ENCODE data around the gene DMRTA2. TPM values are rescaled to one million over a fixed set of nuclear protein-coding genes. Genes with fewer than 3 reads are reported as not detected.

The DMRTA2 gene
- 0.10 to 0.26 TPM (median 0.22 TPM) in 5 replicates for total RNA-seq (2022; extraction: Qiagen RNA extraction)

DNA sequence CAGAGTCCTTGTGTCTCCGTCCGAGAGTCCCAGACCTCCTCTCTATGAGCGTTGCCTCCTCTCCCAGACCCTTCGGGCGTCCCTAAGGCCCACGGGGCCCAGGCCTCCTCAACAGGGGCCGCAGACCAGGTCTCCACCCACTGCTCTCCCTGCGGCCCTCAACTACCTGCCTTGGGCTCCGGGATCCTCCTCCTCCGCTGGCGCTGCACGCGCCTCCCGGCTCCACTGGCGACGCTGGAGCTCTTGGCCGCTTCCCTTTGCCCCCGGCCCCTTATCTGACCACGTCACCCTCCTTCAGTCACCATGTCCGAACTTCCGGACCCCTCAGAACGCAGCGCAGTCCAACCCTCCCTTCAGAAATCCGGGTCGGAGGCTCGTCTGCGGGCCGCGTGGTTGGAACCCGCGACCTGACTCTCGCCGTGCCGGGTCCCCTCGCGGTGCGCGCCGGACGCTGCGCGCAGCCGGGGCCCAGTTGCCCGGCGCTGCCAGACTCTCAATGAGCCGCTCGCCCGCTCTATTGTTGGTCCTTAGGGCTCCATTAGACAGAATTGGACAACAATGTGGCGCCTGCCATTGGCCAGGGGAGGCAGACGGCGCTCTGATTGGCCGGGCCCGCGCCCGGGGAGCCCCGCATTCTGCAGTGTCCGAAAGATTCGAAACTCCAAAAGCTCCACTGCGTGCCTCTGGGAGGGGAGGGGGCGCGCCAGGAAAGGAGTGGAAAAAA, at the start of gene DMRTA2:
DMRTA2 (minus strand) TSS at position 498 of the 724 bp plus-strand sequence. CDS start 1,907 bp downstream, outside the sequence.

